Adrenal gland (tissue), 5 donors: ENCODE measurements around the gene CUX1.

ENCODE experiments used
- POLR2A ChIP-seq, 2 donors: fragments of 450-650 bp; IDR thresholded peaks; one replicate each; pipeline ENCODE4 v1.6.1; 2017; ENCODE audit warnings: antibody characterized with exemption in 2 of 2, mild to moderate bottlenecking in 2 of 2, moderate library complexity in 1 of 2
- TF ChIP-seq, protein P1 (sequence below), 6 experiments: fragments of 450-650 bp in 4 of 6; fragments of 200-600 bp in 2 of 6; sonication (generic) in 1 of 6; IDR thresholded peaks; 1 replicate in 5 of 6; 2 replicates in 1 of 6; pipeline versions ENCODE4 v1.5.1 to v1.8.0; 2016 to 2021; ENCODE audit warnings: antibody characterized with exemption in 6 of 6, mild to moderate bottlenecking in 2 of 6, moderate library complexity in 1 of 6
- donor health status: DM: no; HTN: no; CAD: no.

GRCh38 chr7:101832685-101833375 is 15.4 kb downstream of the CUX1 start:
- no peak for TF ChIP-seq POLR2A (IDR thresholded peaks at IDR 0.05)
- TF ChIP-seq, protein P1, sequence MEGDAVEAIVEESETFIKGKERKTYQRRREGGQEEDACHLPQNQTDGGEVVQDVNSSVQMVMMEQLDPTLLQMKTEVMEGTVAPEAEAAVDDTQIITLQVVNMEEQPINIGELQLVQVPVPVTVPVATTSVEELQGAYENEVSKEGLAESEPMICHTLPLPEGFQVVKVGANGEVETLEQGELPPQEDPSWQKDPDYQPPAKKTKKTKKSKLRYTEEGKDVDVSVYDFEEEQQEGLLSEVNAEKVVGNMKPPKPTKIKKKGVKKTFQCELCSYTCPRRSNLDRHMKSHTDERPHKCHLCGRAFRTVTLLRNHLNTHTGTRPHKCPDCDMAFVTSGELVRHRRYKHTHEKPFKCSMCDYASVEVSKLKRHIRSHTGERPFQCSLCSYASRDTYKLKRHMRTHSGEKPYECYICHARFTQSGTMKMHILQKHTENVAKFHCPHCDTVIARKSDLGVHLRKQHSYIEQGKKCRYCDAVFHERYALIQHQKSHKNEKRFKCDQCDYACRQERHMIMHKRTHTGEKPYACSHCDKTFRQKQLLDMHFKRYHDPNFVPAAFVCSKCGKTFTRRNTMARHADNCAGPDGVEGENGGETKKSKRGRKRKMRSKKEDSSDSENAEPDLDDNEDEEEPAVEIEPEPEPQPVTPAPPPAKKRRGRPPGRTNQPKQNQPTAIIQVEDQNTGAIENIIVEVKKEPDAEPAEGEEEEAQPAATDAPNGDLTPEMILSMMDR (IDR thresholded peaks at IDR 0.05), result no peak
